ENCODE data around the gene LUC7L2. TPM values are rescaled to one million over a fixed set of nuclear protein-coding genes. Genes with fewer than 3 reads are reported as not detected.

Gene LUC7L2
- total and polyA plus RNA-seq, 10 of the 15 experiments (the other 5 are each of a cell fraction or from before 2014, with no cell fraction given) = 31.7 to 98.7 (median 68.6) TPM

GRCh38 chr7:139339025-139339424, 20.7 kb upstream of the LUC7L2 start (continued):
- TF ChIP-seq ZBTB11 (CRISPR knock-in tag; IDR thresholded peaks at IDR 0.05) (no peak), ASH2L (IDR thresholded peaks at IDR 0.05; ENCODE audit: borderline replicate concordance, low read depth) (no peak), RFX5 (IDR thresholded peaks at IDR 0.05; ENCODE audit: low read depth, low read length) (no peak), SUZ12 (IDR thresholded peaks at IDR 0.05; ENCODE audit: unreplicated experiment) (no peak), HDAC2 (IDR thresholded peaks at IDR 0.05) (no peak), STAT1 (conservative IDR thresholded peaks at IDR 0.05) (no peak), CHD2 (IDR thresholded peaks at IDR 0.05; ENCODE audit: borderline replicate concordance, low read depth, low read length) (no peak), ZNF622 (IDR thresholded peaks at IDR 0.05) (no peak), ZNF217 (IDR thresholded peaks at IDR 0.05) (no peak), ELK1 (IDR thresholded peaks at IDR 0.05; ENCODE audit: low read depth, low read length) (no peak), PBX3 (IDR thresholded peaks at IDR 0.05; ENCODE audit: insufficient replicate concordance, low read depth, low read length) (no peak), ZNF207 (IDR thresholded peaks at IDR 0.05; ENCODE audit: borderline replicate concordance) (no peak)
